Activated CD4-positive, alpha-beta T cell treated with anti-CD3 and anti-CD28 coated beads for 36 hours (primary cell): Measurements from ENCODE around the gene SLC17A5. TPM values are rescaled to one million over a fixed set of nuclear protein-coding genes. Genes with fewer than 3 reads are reported as not detected.
"Not testable (repeated sequence)": the region's sequence is repeated elsewhere in the genome, so short reads cannot be mapped to it uniquely, and the experiment has no call there.

Source experiments
- ATAC-seq: fragments of 200-7000 bp; cut with Tn5 transposase; one replicate; pipeline ENCODE4 v1.10.0; 2021; ENCODE audit warnings: mild to moderate bottlenecking, moderate library complexity
- CTCF ChIA-PET: fragments of 350-600 bp; sonication (Branson Sonifier 250); formaldehyde crosslinking; loops from one replicate; lab custom pipeline; 2021; ENCODE audit warnings: antibody characterized with exemption; lab: Charles Lee
- POLR2A ChIA-PET: fragments of 350-600 bp; sonication (Branson Sonifier 250); formaldehyde crosslinking; loops from one replicate; lab custom pipeline; 2021; ENCODE audit warnings: antibody characterized with exemption, inconsistent platforms; lab: Charles Lee
- DNase-seq: peaks from one replicate; pipeline ENCODE4 v3.0.0-alpha.2; 2020
- H3K27ac Mint-ChIP-seq: one replicate; pipeline ENCODE4 v1.8.0; 2021; ENCODE audit warnings: mixed read lengths
- H3K27me3 Mint-ChIP-seq: one replicate; pipeline ENCODE4 v1.8.0; 2021; ENCODE audit warnings: mixed read lengths
- H3K36me3 Mint-ChIP-seq: one replicate; pipeline ENCODE4 v1.8.0; 2021; ENCODE audit warnings: low read depth, mixed read lengths
- H3K4me1 Mint-ChIP-seq: one replicate; pipeline ENCODE4 v1.8.0; 2021; ENCODE audit warnings: mixed read lengths
- H3K4me3 Mint-ChIP-seq: one replicate; pipeline ENCODE4 v1.8.0; 2021; ENCODE audit warnings: mild to moderate bottlenecking, moderate library complexity, mixed read lengths
- H3K9me3 Mint-ChIP-seq: one replicate; pipeline ENCODE4 v1.8.0; 2021; ENCODE audit warnings: low read depth, mixed read lengths
- intact Hi-C, 2 experiments: fragments of 100-400 bp; cut with DNase I in 1 of 2; cut with micrococcal nuclease in 1 of 2; formaldehyde crosslinking; loops; one replicate each; pipeline versions ENCODE4 v1.14.2 to v1.15.1; 2022 to 2024; cut with DNase I, micrococcal nuclease
- total RNA-seq, 2 experiments: library from RNA; stranded (reverse); gene quantifications; one replicate each; pipeline ENCODE4 v1.2.3, GENCODE V29; 2021

SLC17A5 gene
- total RNA-seq, 2 experiments from 2014 or later: 3.2 to 4.0 TPM

DNA sequence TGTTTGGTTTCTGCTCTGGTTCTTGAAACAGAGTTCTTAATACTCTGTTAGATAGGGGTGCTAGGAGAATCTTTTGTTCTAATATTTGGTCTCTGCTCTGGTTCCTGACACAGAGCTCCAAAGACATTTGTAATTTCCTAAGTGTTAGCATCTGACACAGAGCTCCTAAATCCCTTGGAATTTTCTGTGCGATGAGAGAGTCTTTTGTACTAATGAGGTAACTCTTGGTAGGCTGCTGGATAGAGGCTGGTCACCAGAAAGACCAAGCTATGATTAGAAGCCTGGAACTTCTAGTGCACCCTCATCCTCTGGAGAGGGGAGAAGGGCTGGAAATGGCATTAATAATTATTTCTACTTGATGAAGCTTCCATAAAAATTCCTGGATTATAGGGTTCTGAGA is 34.6 kb upstream of the SLC17A5 start:
- H3K4me3 Mint-ChIP-seq: no peak overlapping the region
- H3K9me3 Mint-ChIP-seq: peaks cover 3% of the 10 kb centered on the region
- H3K4me1 Mint-ChIP-seq: peaks cover 8% of the 10 kb centered on the region
- ATAC-seq: no peak
- no peaks in the 10 kb centered on the region for H3K36me3 Mint-ChIP-seq
- ChIA-PET POLR2A (interaction anchor here (0.6 kb wide), 1 partner anchor 121 kb away, joined by 5 read pairs; no protein-coding TSS in a partner anchor), CTCF (interaction anchor here (1.2 to 5.5 kb wide), 4 partner anchors 8 to 51 kb away, joined by 4 to 32 read pairs (median 10); no protein-coding TSS in a partner anchor)
- intact Hi-C loops: no loop called here
- peaks cover 17% of the 10 kb centered on the region for H3K27me3 Mint-ChIP-seq
- no peak overlapping the region for H3K27ac Mint-ChIP-seq
- DNase-seq: no peak

DNA sequence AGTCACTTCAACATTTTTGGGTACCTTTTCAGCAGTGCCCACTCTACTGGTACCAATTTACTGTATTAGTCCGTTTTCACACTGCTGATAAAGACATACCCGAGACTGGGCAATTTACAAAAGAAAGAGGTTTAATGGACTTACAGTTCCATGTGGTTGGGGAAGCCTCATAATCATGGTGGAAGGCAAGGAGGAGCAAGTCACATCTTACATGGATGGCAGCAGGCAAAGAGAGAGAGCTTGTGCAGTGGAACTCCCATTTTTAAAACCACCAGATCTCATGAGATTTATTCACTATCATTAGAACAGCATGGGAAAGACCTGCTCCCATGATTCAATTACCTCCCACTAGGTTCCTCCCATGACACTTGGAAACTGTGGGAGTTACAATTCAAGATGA is 29.8 kb upstream of the SLC17A5 start:
- peaks cover 22% of the 10 kb centered on the region for H3K27me3 Mint-ChIP-seq
- ATAC-seq, POLR2A ChIA-PET, H3K36me3 Mint-ChIP-seq, H3K4me1 Mint-ChIP-seq, DNase-seq, intact Hi-C loops, H3K27ac Mint-ChIP-seq, H3K9me3 Mint-ChIP-seq, H3K4me3 Mint-ChIP-seq: not testable (repeated sequence)
- CTCF ChIA-PET: interaction anchor here (0.7 kb wide), 1 partner anchor 8 kb away, joined by 4 read pairs; no protein-coding TSS in a partner anchor

DNA sequence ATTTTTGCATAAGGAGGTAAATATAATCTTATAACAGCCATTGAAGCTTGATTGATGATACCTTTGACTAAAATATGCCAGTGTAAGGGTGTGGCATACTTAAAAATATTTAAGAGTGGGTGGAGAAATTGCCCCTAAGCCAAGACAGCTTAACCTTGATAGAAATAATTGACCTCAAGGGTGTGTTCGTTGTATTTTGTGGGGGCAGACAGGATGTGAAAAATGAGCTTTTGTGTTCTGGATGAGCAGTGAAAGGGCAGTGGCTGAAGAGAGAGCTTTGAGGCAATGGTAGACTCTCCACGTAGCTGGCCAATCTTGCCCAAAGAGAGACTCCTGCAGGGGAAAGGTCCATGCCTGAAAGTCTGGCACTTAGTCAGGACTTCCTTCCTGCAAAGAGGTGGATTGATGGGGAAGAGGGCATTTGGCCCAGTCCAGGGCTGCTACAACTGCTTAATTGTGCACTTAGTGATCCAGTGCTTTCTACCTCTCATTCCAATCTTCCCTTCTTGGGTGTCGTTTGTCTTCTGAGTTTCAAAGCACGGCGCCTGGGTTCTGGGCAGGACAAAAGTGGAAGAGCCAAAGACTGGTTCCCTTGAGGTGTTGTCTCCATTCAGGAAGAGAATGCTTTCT is 26.6 kb upstream of the SLC17A5 start:
- ATAC-seq (no peak), DNase-seq (no peak)
- H3K27ac Mint-ChIP-seq: no peak overlapping the region
- H3K36me3 Mint-ChIP-seq: no peaks in the 10 kb centered on the region
- peaks cover under 1% of the 10 kb centered on the region for H3K4me1 Mint-ChIP-seq
- CTCF ChIA-PET: interaction anchor here (0.9 to 10.3 kb wide), 7 partner anchors 8 to 51 kb away, joined by 3 to 157 read pairs (median 4); no protein-coding TSS in a partner anchor
- peaks cover 7% of the 10 kb centered on the region for H3K9me3 Mint-ChIP-seq
- POLR2A ChIA-PET: interaction anchor here (0.5 kb wide), 1 partner anchor 31 kb away, joined by 4 read pairs; no protein-coding TSS in a partner anchor
- H3K27me3 Mint-ChIP-seq: peaks cover 12% of the 10 kb centered on the region
- intact Hi-C loops: no loop called here
- no peak overlapping the region for H3K4me3 Mint-ChIP-seq

DNA sequence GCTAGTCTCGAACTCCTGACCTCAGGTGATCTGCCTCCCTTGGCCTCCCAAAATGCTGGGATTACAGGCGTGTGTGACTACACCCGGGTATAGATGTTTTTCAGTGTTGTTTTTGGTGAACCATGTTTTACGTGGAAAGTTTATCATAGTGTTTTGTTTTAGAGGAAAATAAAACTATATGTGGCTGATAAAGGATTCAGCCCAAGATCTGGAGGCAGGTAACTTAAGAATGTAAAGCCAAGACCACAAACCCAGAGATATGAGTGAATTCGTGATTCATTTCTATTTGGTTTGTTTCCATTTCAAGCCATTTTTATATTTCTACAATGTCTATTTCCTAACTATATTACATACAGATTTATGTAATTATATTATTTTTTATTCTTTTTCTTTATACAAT is 26.1 kb upstream of the SLC17A5 start:
- DNase-seq, H3K36me3 Mint-ChIP-seq, ATAC-seq, H3K9me3 Mint-ChIP-seq, H3K4me3 Mint-ChIP-seq, H3K4me1 Mint-ChIP-seq, H3K27ac Mint-ChIP-seq: not testable (repeated sequence)
- ChIA-PET POLR2A (interaction anchor here (0.5 kb wide), 1 partner anchor 31 kb away, joined by 4 read pairs; no protein-coding TSS in a partner anchor), CTCF (interaction anchor here (0.7 to 10.3 kb wide), 5 partner anchors 9 to 98 kb away, joined by 3 to 157 read pairs (median 4); no protein-coding TSS in a partner anchor)
- peaks cover 12% of the 10 kb centered on the region for H3K27me3 Mint-ChIP-seq
- intact Hi-C loops: loop anchor here in 1 of 2 experiments (10.0 kb wide), 1 partner anchor 1525 kb away; the partner anchor contains the start of gene COL12A1

DNA sequence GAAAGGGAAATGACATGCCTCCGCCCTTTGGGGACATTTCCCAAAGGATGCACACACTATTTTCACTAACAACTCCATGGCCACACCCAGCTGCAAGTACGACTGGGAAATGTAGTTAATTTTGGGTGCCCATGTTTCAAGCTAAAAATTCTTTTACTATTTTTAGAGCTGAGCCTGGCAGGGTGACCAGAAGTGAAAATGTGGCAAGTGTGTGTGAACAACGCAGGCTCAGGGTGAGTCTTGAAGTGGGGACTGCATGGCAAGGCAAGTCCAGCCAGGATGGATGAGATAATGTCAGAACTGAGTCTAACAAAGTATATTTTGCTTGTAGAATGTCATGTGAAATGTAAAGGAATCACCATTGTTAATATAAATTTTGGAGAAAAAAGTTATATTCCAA is 25.2 kb upstream of the SLC17A5 start:
- peaks cover 1% of the 10 kb centered on the region for H3K4me1 Mint-ChIP-seq
- DNase-seq (no peak), ATAC-seq (no peak)
- ChIA-PET CTCF (interaction anchor here (0.6 to 10.3 kb wide), 7 partner anchors 20 to 75 kb away, joined by 3 to 157 read pairs (median 4); no protein-coding TSS in a partner anchor), POLR2A (no interaction called here)
- intact Hi-C loops: loop anchor here in 1 of 2 experiments (10.0 kb wide), 1 partner anchor 1526 kb away; the partner anchor contains the start of gene COL12A1
- H3K4me3 Mint-ChIP-seq: no peak overlapping the region
- peaks cover 7% of the 10 kb centered on the region for H3K9me3 Mint-ChIP-seq
- peaks cover 12% of the 10 kb centered on the region for H3K27me3 Mint-ChIP-seq
- H3K27ac Mint-ChIP-seq: no peak overlapping the region
- no peaks in the 10 kb centered on the region for H3K36me3 Mint-ChIP-seq

DNA sequence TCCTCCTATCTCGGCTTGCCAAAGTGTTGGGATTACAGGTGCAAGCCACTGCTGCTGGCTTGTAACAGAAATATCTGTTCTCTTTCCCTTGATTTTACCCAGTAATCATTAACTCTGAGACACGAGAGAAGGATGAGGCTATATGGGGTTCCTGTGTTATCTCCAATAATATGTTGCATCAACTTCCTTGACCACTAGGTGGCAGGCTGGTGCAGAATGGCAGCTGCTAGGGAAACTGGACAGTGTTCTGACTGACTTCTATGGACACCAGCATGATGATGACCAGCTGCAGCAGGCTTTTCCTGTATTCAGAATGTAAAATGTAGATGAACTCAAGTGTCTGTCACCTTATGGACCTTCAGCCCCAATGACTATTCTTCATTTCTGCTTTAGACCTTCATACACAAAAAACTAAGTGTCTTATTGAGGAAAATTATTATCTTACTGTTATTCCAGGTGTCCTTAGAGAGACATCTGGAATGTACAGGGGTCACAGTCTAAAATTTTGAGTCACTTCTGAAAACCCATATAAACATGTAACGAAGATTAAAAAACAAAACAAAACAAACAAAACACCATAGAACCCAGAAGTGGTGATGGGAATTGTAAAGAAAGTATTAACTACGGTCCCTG is 21.8 kb upstream of the SLC17A5 start:
- Mint-ChIP-seq H3K36me3 (no peaks in the 10 kb centered on the region), H3K4me1 (peaks cover 1% of the 10 kb centered on the region), H3K27ac (no peak overlapping the region), H3K4me3 (no peak overlapping the region), H3K9me3 (no peaks in the 10 kb centered on the region), H3K27me3 (peaks cover 13% of the 10 kb centered on the region)
- intact Hi-C loops: loop anchor here (1.0 to 10.0 kb wide), 3 partner anchors 19 to 1529 kb away; partner anchors contain the start of gene COL12A1 (in 1 of the 2)
- CTCF ChIA-PET: interaction anchor here (0.8 to 10.3 kb wide), 20 partner anchors 8 to 1639 kb away, joined by 3 to 157 read pairs (median 4); no protein-coding TSS in a partner anchor
- peak; percentile 96 for ATAC-seq
- peak; percentile 85 for DNase-seq
- POLR2A ChIA-PET: no interaction called here

DNA sequence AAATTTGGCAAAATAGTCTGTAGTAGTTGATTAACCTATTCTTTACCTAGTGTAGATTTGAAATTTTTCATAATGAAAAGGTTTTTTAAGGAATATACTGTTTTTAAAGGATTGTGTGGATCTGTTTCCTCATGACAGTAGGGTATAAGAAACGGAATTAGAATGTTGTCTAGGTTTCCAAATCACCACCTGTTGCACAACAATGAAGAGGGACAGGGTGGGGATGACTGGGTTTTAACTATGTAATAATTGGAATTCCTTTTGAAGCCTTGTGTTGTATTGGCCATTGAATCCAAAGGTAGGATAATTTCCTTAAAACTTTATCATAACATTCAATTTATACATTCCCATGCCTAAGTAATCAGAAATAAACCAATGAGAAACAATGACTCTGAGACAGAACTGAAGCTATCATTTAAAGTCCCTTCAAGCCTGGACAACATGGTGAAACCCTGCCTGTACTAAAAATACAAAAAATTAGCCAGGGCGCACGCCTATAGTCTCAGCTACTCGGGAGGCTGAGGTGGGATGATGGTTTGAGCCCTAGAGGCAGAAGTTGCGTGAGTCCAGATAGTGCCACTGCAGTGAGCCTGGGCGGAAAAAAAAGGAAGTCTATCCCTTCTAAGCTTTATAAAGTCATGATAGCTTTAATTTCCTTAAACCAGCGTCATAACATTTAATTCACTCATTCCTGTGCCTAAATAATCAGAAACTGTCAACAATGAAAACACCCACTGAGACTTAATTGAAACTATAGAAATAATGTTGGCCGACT is 18.3 kb upstream of the SLC17A5 start:
- ATAC-seq (no peak), DNase-seq (no peak)
- Mint-ChIP-seq H3K9me3 (no peaks in the 10 kb centered on the region), H3K4me1 (peaks cover 4% of the 10 kb centered on the region), H3K4me3 (no peak overlapping the region), H3K36me3 (no peaks in the 10 kb centered on the region), H3K27ac (no peak overlapping the region), H3K27me3 (peaks cover 19% of the 10 kb centered on the region)
- intact Hi-C loops: loop anchor here in 1 of 2 experiments (10.0 kb wide), 1 partner anchor 1533 kb away; the partner anchor contains the start of gene COL12A1
- POLR2A ChIA-PET: no interaction called here
- CTCF ChIA-PET: interaction anchor here (0.6 to 10.3 kb wide), 6 partner anchors 9 to 125 kb away, joined by 3 to 157 read pairs (median 5); no protein-coding TSS in a partner anchor

DNA sequence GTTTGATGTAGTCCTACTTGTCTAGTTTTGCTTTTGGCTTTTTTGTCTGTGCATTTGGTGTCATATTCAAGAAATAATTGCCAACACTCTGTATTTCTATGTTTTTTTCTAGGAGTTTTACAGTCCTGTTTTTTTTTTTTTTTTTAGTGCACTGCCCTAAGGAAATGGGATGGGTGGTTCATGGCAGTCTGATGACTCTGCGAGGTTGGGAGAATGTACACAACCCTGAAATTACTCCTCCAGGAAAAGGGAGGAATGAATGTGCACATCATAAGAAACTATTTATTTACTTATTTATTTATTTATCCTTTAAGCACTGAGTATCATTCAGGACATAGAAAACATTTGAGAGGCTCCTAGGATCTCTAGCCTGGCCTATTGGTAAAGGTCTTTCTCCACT is 15.2 kb upstream of the SLC17A5 start:
- Mint-ChIP-seq H3K27ac (no peak overlapping the region), H3K4me3 (no peak overlapping the region), H3K4me1 (peaks cover 9% of the 10 kb centered on the region), H3K36me3 (no peaks in the 10 kb centered on the region), H3K27me3 (peaks cover 25% of the 10 kb centered on the region), H3K9me3 (no peaks in the 10 kb centered on the region)
- ATAC-seq (no peak), DNase-seq (no peak)
- ChIA-PET POLR2A (no interaction called here), CTCF (interaction anchor here (1.2 kb wide), 1 partner anchor 12 kb away, joined by 3 read pairs; no protein-coding TSS in a partner anchor)
- intact Hi-C loops: no loop called here

DNA sequence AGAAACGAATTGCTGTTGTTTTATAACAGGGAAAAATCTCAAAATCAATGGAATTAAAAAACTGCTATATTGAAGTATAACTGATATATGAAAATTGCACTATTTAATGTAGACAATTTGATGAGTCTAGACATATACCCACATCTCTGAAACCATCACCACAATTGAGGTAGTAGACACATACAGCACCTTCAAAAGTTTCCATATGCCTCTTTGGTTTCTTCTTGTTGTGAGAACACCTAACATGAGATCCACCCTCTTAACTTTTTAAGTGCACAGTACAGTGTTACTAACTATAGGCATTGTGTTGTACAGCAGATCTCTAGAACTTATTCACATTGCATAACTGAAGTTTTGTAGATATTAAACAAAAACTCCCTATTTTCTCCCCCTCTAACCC is 14.0 kb upstream of the SLC17A5 start:
- CTCF ChIA-PET: interaction anchor here (0.7 to 2.9 kb wide), 3 partner anchors 15 to 65 kb away, joined by 3 to 12 read pairs (median 3); no protein-coding TSS in a partner anchor
- H3K36me3 Mint-ChIP-seq: no peaks in the 10 kb centered on the region
- intact Hi-C loops: no loop called here
- no peaks in the 10 kb centered on the region for H3K9me3 Mint-ChIP-seq
- POLR2A ChIA-PET: no interaction called here
- no peak for DNase-seq
- peaks cover 9% of the 10 kb centered on the region for H3K4me1 Mint-ChIP-seq
- peak; percentile 37 for ATAC-seq
- no peak overlapping the region for H3K4me3 Mint-ChIP-seq
- H3K27me3 Mint-ChIP-seq: peaks cover 25% of the 10 kb centered on the region
- no peak overlapping the region for H3K27ac Mint-ChIP-seq

DNA sequence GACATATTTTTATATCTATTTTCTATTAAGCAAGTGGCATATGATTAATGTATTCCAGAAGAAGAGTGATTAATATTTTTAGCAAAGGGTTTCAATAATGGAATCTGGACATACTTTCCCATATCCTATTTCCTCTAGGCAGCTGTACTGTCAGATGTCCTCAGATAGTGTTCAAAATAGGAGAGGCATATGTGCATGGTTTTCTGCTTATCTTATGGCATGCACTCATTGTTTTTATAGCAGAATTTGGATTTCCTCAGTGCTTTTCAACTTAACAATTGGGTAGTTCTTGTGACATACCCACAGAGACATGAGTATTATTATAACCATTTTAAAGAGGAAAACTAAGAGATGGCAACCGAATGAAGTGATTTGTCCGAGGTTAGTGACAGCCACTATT is 12.6 kb upstream of the SLC17A5 start:
- ATAC-seq (no peak), DNase-seq (no peak)
- intact Hi-C loops: no loop called here
- ChIA-PET POLR2A (no interaction called here), CTCF (interaction anchor here (0.8 to 2.9 kb wide), 3 partner anchors 14 to 70 kb away, joined by 3 to 12 read pairs (median 4); no protein-coding TSS in a partner anchor)
- H3K27ac Mint-ChIP-seq: no peak overlapping the region
- peaks cover 19% of the 10 kb centered on the region for H3K27me3 Mint-ChIP-seq
- H3K9me3 Mint-ChIP-seq: no peaks in the 10 kb centered on the region
- no peak overlapping the region for H3K4me3 Mint-ChIP-seq
- peaks cover 9% of the 10 kb centered on the region for H3K4me1 Mint-ChIP-seq
- H3K36me3 Mint-ChIP-seq: no peaks in the 10 kb centered on the region
